ENCODE results near the gene EID3. TPM values are rescaled to one million over a fixed set of nuclear protein-coding genes. Genes with fewer than 3 reads are reported as not detected.

Gene EID3
- total RNA-seq, 3 donors from 2014 or later = 6.7 to 13.3 (median 12.1) TPM

- Histone ChIP-seq H3K4me1 (no peaks in the 10 kb centered on the region), H3K27me3 (no peaks in the 10 kb centered on the region), H3K9me3 (no peaks in the 10 kb centered on the region), H3K27ac (no peak overlapping the region), H3K36me3 (peaks cover 8% of the 10 kb centered on the region), H3K4me3 (no peak overlapping the region)
- no peak for DNase-seq (ENCODE audit: low spot score in 2 of 2)
- no peak for TF ChIP-seq POLR2A (IDR thresholded peaks at IDR 0.05)
- TF ChIP-seq CTCF (IDR thresholded peaks at IDR 0.05) = no peak
- no peak for TF ChIP-seq POLR2AphosphoS5 (IDR thresholded peaks at IDR 0.05)
- intact Hi-C loops (cut with DNase I; ENCODE audit: low total_unique reads) = no loop called here
Measured at GRCh38 chr12:104333692-104334255, 30.2 kb downstream of the EID3 start.

- TF ChIP-seq POLR2AphosphoS5 (IDR thresholded peaks at IDR 0.05) (no peak), CTCF (IDR thresholded peaks at IDR 0.05) (no peak), POLR2A (IDR thresholded peaks at IDR 0.05) (no peak)
- Histone ChIP-seq H3K36me3 (peaks cover 8% of the 10 kb centered on the region), H3K9me3 (no peaks in the 10 kb centered on the region), H3K4me3 (no peak overlapping the region), H3K27me3 (no peaks in the 10 kb centered on the region), H3K27ac (no peak overlapping the region), H3K4me1 (no peaks in the 10 kb centered on the region)
- intact Hi-C loops (cut with DNase I; ENCODE audit: low total_unique reads) = no loop called here
- DNase-seq (ENCODE audit: low spot score in 2 of 2) = no peak
Measured at GRCh38 chr12:104334581-104334980, 31.0 kb downstream of the EID3 start.

- TF ChIP-seq POLR2AphosphoS5 (IDR thresholded peaks at IDR 0.05) (no peak), POLR2A (IDR thresholded peaks at IDR 0.05) (no peak), CTCF (IDR thresholded peaks at IDR 0.05) (no peak)
- Histone ChIP-seq H3K36me3 (peaks cover 6% of the 10 kb centered on the region), H3K4me3 (no peak overlapping the region), H3K27me3 (no peaks in the 10 kb centered on the region), H3K9me3 (no peaks in the 10 kb centered on the region), H3K27ac (no peak overlapping the region), H3K4me1 (no peaks in the 10 kb centered on the region)
- DNase-seq (ENCODE audit: low spot score in 2 of 2) = no peak
- intact Hi-C loops (cut with DNase I; ENCODE audit: low total_unique reads) = no loop called here
Measured at GRCh38 chr12:104336115-104336514, 32.6 kb downstream of the EID3 start.

- TF ChIP-seq POLR2A (IDR thresholded peaks at IDR 0.05) = no peak
- TF ChIP-seq CTCF (IDR thresholded peaks at IDR 0.05) = no peak
- TF ChIP-seq POLR2AphosphoS5 (IDR thresholded peaks at IDR 0.05) = no peak
- H3K27me3 ChIP-seq = no peaks in the 10 kb centered on the region
Measured at GRCh38 chr12:104337030-104337558, 33.6 kb downstream of the EID3 start.

GRCh38 chr12:104339663-104340062 is 36.1 kb downstream of the EID3 start:
- no peaks in the 10 kb centered on the region for H3K9me3 ChIP-seq
- DNase-seq (ENCODE audit: low spot score in 2 of 2) = no peak
- no peaks in the 10 kb centered on the region for H3K4me1 ChIP-seq
- H3K27ac ChIP-seq = peak overlapping the region; percentile 11 to 13
- no peaks in the 10 kb centered on the region for H3K36me3 ChIP-seq
- H3K4me3 ChIP-seq = no peak overlapping the region
- no peaks in the 10 kb centered on the region for H3K27me3 ChIP-seq
- no peak for TF ChIP-seq POLR2AphosphoS5 (IDR thresholded peaks at IDR 0.05)
- no peak for TF ChIP-seq CTCF (IDR thresholded peaks at IDR 0.05)
- no peak for TF ChIP-seq POLR2A (IDR thresholded peaks at IDR 0.05)
- intact Hi-C loops (cut with DNase I; ENCODE audit: low total_unique reads) = no loop called here

More at GRCh38 chr12:104337030-104337558, 33.6 kb downstream of the EID3 start:
- intact Hi-C loops (cut with DNase I; ENCODE audit: low total_unique reads) = no loop called here
- Histone ChIP-seq H3K36me3 (peaks cover 2% of the 10 kb centered on the region), H3K4me1 (no peaks in the 10 kb centered on the region), H3K27ac (no peak overlapping the region), H3K9me3 (no peaks in the 10 kb centered on the region), H3K4me3 (no peak overlapping the region)
- DNase-seq (ENCODE audit: low spot score in 2 of 2) = no peak
